Kidney capillary endothelial cell (primary cell): Measurements from ENCODE around the gene MYO5C.
"Not testable (repeated sequence)": the region's sequence is repeated elsewhere in the genome, so short reads cannot be mapped to it uniquely, and the experiment has no call there.

Experiments used
- DNase-seq: peaks from one replicate; pipeline ENCODE4 v3.0.0-alpha.2; 2018; ENCODE audit warnings: low spot score

The MYO5C gene

DNA sequence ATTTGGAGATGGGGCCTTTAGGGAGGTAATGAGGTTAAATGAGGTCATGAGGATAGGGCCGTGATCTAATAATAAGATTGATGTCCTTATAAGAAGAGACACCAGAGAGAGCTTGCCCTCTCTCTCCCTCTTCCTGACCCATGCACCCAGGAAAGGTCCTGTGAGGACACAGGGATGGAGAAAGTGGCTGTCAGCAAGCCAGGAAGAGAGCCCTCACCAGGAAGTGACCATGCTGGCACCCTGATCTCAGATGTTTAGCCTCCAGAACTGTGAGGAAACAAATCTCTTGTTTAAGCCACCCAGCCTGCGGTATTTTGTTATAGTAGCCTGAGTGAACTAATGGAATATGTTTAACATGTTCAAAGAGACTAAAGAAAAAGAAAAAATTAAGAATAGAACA is 89.2 kb downstream of the MYO5C start:
- no peak for DNase-seq

DNA sequence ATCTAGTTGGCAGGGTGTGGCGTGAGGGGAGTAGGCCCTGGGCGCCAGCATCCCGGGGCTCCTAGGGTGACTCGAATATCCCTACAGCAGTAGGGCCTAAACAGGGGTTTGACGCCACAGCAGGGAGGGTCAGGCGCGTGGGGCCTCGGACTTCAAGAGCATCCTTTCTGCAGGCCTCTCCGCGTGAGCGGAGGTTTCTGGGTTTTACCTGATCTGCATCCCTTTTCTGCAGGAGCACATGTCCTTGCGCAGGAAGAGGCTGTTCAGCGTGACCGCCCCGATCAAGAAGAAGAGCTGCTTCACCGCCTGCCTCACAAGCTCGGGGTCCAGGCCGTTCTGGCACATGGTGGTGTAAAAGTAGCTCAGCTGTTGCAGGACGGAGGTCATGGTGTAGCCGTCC is 90.9 kb downstream of the MYO5C start:
- no peak for DNase-seq

DNA sequence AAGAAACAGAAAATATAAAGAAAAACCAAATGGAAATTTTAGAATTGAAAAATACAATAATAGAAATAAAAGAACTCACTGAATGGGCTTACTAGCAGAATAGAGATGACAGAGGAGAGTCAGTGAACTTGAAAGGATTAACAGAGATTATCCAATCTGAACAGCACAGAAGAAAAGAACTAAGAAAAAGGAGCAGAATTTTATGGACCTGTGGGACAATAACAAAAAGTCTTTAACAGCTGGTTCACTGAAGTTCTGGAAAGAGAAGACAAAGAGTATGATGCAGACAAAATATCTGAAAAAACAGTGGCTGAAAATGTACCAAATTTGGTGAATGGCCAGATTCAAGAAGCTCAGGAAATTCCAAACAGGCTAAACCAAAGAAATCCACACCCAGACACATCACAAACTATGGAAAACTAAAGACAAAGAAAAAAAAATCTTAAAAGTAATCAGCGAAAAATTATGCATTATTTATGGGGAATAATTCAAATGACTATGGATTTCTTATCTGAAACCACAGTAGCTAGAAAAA is 94.7 kb downstream of the MYO5C start:
- no peak for DNase-seq

DNA sequence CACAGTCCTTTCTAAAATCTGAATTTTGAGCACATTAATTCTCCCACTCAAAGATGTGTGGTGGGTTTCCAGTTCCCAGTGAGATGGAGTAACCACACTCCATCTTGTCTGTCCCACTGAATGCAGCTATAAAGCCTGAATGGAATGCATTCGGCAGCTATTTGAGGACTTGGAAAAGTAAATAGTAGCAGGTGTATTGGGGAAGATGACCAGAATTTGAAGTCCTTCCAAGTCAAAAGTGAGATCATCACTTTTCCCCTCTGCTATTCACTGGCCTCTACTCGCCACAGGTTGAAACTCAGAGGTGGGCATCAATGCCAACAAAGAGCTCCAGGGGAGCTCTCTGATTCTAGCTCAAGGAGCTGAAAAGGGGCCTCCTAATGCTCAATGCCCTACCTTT is 96.3 kb downstream of the MYO5C start:
- DNase-seq, result no peak

DNA sequence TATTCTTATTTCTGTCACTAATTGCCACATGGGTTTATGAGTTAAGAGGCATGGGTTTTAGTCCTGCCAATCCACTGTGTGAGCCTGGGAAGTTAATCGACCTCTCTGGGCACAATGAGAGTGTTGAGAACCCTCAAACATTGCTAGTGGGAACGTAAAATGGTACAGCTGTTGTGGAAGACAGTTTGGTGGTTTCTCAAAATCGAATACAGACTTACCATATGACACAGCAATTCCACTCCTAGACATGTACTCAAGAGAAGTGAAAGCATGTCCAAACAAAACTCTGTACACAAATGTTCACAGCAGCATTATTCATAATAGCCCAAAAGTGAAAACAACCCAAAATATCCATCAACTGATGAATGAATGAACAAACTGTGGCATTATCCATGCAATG is 98.7 kb downstream of the MYO5C start:
- no peak for DNase-seq

DNA sequence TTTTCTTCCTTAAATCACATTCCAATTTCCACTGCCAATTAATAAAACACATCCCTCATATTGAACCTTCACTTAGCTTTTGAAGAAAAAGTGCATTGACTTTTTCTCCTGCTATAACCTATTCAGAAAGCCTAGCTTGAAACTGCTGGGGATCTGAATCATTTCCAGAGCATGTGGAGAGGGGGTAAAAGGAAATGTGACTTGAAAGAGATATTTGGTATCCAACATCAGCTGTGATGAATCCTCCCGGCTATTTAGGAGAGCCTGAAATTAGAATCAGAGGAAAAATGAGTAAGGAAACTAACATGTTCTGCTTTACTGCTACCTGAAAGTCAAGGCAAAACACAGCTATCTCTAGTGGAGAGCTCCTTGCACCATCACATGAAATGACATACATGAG is 101.8 kb downstream of the MYO5C start:
- DNase-seq, result peak; percentile 10

DNA sequence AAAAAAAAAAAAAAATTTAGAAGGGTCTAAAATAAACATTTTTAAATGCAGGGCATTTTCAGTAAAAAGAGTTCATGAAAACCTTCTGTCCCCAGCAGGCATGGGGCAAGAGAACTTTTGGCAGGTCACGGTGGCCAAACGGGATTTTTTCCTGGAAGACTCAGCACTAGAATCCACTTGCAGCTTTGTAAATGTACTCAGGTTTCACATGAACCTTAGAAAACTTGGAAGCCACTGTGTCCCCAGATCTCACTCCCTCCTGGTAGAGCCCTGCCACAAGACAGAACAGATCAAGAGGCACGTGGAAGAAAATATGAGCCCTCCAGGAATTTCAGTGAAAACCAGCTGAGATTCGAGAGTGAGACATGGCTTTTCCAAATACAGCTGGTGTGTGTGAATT is 102.3 kb downstream of the MYO5C start:
- no peak for DNase-seq

DNA sequence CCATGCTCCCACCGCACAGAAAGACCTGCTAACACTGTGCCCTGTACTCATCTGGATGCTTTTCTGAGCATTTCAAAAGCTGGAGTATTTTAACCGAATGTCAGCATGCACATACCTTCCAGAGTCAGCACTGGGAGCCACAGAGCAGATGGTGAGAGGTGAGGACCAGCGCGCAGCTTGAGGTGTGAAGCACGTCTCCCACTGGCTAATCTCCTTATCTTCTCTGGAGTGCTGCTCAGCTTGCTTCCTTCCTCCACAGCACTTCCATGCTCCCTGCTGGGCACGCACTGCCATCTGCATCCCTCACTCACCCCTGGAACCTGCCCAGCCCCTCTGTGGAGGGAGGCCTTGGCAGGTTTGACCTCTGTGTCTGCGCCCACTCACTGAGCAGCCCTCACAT is 104.4 kb downstream of the MYO5C start, which contains the start of gene GNB5:
GNB5 (minus strand) TSS at position 186 of the 400 bp plus-strand sequence. CDS start 6,716 bp downstream, outside the sequence.
- no peak for DNase-seq

DNA sequence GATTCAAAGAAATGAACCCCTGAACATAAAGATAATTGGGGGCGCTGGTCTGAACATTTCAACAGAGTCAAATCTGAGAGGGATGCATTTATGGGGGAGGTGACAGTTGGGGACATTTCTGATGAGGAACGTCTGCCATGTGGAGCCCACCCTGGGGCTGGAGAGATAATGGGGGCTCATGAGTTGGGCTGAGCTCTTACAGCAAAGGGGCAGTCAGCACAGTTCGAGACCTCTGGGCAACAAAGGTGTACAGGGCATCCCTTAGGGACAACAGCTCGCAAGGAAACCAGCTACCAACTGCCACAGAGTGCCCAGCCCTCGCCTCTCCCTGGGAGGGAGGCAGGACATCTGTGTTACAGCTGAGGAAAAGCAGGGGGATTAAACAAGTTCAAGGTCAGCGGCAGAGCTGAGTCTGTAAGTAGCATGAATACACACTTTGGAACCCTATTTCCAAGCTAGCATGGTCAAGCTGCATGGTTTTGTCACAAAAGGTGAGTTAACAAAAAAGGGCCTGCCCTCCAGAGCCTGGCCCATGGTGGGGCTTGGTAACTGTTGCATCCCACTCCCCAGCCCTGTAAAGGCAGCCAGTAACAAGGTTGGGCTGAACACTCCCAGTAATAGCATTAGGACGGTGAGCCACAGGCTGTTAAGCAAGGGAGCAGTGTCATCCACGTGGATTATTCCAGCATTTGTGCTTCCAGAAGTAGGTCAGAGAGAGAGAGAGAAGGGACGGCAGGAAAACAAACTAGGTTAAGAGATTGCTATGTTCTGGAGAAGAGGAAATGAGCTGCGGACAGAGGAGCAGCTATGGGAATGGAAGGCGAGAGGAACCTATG is 108.7 kb downstream of the MYO5C start:
- DNase-seq, result no peak

DNA sequence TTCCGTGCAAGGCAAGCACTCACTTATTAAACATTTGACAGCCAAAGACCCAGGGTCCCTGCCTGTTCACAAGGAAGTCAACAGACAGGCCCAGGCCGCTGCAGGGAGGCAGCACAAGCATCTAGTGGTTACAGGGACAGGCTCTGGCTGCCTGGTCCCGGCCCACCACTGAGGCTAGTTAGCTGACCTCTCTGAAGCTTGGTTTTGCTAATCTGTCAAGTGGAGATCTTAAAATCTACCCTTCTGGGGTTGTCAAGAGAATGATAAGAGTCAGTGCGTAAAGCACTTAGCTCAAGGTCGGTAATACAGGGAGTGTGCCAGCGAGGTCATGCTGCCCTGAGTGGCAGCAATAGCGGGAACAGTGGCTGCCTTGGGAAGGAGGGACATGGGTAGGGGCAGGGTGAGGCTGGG is 110.4 kb downstream of the MYO5C start:
- no peak for DNase-seq

DNA sequence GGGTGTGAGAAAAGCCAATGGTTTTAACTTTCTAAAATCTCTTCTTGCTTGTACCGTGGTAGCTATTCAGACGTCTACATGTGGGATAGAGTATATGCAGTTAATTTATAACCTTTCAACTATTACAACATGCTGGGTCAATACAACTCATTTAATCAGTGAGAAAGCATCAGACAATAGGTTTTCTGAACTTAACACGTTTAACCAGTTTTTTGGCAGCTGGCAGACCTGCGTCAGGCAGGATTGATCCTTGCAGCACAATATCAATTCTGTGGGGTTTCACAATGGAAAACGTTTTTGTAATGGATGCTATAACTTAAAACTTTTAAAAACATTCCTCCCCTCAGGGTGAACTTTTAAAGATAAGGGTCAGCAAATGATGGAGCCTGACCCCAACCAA is 110.9 kb downstream of the MYO5C start:
- no peak for DNase-seq

DNA sequence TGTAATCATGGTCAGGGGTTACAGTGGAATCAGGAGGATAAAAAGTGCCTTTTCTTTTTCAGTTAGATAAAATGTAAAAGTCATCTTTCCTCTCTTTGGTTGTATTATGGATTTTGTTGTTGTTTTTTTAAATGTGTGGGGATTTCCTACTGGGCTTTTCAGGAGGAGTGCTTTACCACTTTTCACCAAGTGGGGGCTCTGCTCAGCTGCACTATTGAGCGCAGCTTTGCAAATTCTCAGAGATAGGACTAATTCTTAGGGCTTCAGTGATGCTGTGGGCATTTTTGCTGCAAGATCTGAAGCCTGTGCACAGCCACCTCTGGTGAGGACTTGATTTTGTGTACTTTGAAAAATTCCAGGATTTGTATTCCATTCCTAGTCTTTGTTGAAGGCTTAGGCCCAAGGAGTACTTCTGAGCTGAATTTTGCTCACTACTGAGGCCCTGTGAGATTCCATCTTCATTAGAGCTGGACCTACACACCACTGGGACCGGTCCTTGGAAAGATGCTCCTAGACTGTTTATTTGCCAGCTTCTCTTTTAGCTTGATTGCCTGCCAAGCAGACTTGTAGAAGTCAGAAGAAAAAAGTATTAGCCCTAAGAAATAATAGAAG is 111.9 kb downstream of the MYO5C start:
- DNase-seq, result peak; percentile 33

DNA sequence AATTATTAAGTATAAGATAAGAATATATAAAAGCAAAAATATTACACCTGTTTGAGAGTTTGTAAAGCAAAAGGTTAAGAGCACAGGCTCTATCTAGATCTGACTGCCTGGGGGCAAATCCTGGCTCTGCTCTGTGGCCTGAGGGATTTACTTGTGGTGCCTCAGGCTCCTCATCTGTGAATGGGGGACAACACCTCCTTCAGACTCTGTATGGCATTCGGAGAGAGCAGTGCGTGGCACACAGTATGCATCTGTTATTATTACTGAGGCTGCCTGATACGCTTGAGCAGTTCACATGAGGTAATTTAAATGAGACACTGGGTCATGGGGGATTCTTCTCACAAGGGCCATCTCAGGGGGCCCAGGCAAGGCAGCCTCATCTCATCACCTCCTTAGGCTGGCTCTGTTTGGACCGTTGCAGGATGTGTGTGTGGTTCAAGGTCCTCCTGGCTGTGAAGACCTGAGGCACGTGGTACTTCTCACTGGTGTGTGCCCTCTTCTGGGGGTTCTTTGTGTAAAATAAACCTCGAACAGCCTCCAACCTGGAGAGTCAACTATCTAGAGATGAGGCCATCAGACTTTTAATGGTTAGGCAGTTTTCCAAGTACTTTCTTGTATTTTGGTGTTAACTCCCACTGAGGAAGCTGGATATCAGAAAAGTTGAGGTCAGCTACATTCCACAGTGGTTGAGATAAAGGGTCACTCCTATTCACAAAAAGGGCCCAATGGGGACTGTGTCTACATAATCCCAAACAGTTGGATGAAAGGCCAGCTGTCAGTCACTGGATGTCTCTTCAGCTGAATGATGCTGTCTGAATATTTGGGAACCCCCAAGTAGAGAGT is 113.4 kb downstream of the MYO5C start:
- DNase-seq, result no peak

DNA sequence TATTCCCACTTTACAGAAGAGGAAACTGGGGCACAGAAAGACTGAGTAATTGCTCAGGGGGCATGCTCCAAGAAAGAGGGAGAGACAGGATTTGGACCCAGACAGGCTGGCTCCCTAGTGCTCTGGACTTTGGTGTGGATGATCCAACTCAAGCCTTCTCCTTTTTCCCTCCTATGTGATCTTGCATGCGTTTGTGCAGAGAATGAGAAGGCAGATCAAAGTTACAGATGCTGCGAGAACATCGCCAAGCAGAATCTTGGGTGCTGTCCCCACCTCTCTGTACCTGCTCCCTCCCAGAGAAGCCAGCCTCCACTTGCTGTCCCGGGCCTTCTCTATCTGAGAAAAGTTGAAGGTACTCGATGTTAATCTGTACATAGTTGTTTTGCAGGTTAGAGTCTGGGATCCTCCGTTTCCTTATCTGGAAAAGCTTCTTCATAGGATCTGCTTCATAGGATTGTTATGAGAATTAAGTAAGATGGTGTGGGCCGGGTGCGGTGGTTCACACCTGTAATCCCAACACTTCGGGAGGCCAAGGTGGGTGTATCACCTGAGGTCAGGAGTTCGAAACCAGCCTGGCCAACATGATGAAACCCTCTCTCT is 114.7 kb downstream of the MYO5C start:
- DNase-seq, result no peak

DNA sequence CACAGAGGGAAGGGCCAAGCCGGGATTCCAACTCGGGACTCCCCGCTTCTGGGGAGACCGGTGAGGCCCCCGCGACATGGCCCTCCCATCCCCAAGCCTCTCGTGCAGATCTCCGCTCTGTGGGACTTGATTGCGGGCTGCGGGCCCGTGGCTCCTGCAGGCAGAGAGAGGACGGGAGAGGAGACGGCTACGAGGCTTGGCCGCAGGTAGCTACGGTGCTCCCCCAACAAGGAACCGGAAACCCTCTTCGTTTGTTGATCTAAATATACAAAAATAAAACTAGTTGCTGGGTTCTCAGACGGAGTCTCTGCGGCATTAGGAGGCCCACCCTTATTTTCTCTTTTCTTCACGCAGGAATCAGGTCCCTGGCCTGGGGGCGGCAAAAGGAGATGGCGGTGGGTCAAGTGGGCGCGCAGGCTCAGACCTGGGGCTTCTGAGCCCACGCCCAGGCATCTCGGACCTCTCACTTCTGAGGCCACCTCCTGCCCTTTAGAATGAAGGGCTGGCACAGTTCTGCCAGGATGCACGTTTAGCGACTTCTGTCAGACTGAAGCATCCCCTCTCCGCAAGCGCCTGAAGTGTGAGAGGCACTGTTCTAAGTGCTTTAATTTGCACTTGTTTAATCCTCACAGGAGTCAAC is 115.3 kb downstream of the MYO5C start:
- no peak for DNase-seq

DNA sequence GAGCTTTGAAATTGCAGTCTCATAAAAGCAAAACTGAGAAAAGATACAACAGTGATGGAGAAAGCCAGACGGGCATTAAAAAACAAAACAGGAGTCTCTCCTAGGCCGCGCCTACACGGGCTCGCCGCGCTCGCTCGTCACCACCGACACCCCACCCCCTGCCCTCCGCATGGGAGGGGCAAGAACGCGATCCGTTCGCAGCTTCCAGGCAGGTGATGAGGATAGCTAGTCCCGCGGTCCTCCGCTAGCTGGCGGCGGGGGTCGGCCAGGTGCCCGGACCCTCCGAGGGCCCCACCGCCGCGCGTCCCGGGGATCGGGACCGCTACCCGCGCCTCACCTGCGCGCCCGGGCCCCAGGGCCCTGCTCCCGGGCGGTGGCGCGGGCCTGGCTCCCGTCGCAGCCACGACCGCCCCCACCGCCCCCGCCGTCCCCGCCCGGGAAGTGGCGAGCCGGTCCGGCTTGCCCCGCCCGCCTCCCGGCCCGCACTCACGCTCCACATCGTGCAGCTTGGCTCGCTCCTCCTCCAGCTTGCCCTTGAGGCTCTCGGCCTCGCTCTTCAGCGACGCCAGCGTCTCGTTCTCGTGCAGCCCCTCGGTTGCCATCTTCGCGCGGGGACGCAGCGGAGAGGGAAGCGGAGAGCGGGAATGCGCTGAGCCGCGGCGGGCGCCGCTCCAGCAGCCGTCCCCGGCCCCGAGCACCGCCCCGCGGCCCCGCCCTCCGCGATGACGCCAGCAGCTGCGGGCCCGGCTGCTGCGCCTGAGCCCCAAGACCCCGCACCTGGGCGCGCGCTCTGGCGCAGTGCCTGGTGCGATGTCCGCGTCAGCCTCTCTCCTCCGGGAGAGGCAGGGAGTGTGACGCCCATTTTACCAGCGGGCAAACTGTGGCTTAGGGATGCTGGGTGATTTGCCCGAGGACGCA is 116.1 kb downstream of the MYO5C start:
- peak; percentile 34 for DNase-seq

DNA sequence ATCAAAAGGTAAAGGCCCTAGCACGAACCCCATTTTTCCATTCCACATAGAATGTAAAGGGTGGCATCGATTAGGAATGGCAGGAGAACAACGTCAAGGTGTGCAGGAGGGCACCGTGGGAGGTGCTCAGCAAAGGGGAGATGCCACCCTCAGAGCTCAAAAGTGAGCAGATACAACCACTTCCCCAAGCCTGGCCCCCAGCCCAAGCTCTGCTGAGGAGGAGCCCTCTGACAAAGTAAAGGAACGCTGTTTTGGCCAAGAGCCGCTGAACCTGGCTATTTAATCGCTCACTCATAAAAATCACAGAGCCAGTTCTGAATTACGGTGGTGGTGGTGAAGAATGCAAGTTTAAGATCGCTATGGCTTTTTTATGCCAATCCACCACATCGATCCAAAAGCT is 116.8 kb downstream of the MYO5C start:
- DNase-seq, result no peak

DNA sequence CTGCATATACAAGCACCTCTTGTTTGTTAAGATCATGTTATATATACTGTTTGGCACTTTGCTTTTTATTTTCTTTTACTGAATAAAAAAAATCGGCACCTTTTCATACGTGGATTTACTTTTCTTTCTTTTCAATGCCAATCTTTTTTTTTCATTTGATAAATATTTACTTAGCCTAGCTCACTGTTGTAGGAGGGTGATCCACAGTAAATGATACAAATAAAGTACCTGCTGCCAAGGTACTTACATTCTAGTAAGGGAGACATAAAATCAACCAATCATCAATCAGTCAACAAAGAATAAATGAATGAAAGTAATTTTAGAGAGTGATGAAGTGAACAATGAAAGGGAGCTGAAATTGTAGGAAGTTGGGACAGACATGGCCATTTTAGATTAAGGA is 122.7 kb downstream of the MYO5C start:
- no peak for DNase-seq

DNA sequence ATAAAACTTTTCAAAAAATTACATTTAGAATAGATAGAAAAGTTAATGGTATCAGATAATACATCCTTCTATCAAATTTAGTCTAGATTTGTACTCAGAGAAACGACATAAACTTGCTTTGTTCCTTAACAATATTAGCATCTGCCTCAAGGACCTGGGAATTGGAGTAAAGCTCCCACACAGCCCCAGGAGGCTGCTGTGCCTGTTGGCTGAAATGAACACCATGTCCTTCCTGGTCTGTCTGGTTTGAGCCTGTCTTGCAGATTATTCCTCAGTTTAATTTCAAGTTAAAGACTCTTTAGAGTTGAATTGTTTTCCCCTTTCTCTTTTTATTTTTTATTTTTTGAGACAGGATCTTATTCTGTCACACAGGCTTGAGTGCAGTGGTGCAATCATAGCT is 123.8 kb downstream of the MYO5C start:
- DNase-seq, result no peak

DNA sequence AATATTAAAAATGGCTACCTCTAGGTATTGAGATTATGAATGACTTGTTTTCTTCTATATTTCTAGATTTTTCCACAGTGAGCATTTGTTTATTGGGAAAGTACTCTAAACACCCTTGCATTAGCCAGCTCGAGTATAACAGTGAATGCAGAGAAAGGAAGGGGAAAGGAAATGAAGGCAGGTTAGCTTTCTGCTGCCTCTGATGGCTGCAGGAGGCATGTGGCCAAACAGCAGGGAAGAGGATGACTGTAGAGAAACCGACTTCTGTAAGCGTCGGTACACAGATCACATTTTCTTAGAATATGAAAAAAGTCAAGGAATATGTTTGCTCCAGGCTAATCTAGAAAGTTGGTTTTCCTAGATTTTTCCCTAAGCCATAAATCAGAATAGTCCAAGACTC is 124.2 kb downstream of the MYO5C start:
- no peak for DNase-seq

DNA sequence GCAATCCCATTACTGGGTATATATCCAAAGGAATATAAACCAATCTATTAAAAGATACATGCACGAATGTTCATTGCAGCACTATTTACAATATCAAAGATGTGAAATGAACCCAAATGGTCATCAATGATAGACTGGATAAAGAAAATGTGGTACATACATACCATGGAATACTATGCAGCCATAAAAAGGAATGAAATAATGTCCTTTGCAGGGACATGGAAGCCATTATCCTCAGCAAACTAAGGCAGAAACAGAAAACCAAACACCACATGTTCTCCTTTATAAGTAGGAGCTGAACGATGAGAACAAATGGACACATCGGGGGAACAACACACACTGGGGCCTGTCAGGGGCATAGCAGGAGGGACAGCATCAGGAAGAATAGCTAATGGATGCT is 125.4 kb downstream of the MYO5C start:
- not testable (repeated sequence) for DNase-seq
